Vagina (tissue), 2 donors: ENCODE data around the gene LRRC31. TPM values are rescaled to one million over a fixed set of nuclear protein-coding genes. Genes with fewer than 3 reads are reported as not detected.

ENCODE experiments used
- DNase-seq, 2 donors: peaks; one replicate each; pipeline ENCODE4 v3.0.0-alpha.2; 2017; ENCODE audit errors: extremely low spot score in 2 of 2
- H3K27ac ChIP-seq: fragments of 200-600 bp; sonication (generic); one replicate; pipeline ENCODE4 v1.5.1; 2019
- H3K27me3 ChIP-seq: fragments of 200-600 bp; sonication (generic); one replicate; pipeline ENCODE4 v1.5.1; 2019
- H3K36me3 ChIP-seq, 2 donors: fragments of 200-600 bp; sonication (generic); one replicate each; pipeline ENCODE4 v1.5.1; 2017 to 2019
- H3K4me1 ChIP-seq: fragments of 200-600 bp; sonication (generic); one replicate; pipeline ENCODE4 v1.5.1; 2019
- H3K4me3 ChIP-seq, 2 donors: fragments of 200-600 bp; sonication (generic); 1 replicate in 1 of 2; 2 replicates in 1 of 2; pipeline ENCODE4 v1.5.1; 2016 to 2019
- H3K9me3 ChIP-seq: fragments of 200-600 bp; sonication (generic); one replicate; pipeline ENCODE4 v1.5.1; 2019
- CTCF ChIP-seq, 3 experiments: fragments of 450-650 bp in 2 of 3; fragments of 200-600 bp in 1 of 3; sonication (generic) in 1 of 3; IDR thresholded peaks; one replicate each; pipeline ENCODE4 v1.5.1; 2017 to 2019; ENCODE audit warnings: antibody characterized with exemption in 3 of 3, mild to moderate bottlenecking in 2 of 3, moderate library complexity in 2 of 3
- POLR2A ChIP-seq, 2 donors: fragments of 450-650 bp; IDR thresholded peaks; one replicate each; pipeline ENCODE4 v1.6.1; 2017; ENCODE audit warnings: antibody characterized with exemption in 2 of 2, mild to moderate bottlenecking in 2 of 2, moderate library complexity in 2 of 2
- POLR2AphosphoS5 ChIP-seq, 2 donors: sonication (generic); formaldehyde crosslinking; IDR thresholded peaks; one replicate each; pipeline ENCODE4 v1.9.0; 2017; ENCODE audit warnings: antibody characterized with exemption in 2 of 2, mild to moderate bottlenecking in 2 of 2, low read depth in 1 of 2; ENCODE audit not compliant: insufficient read depth in 1 of 2
- intact Hi-C: fragments of 100-400 bp; cut with DNase I; formaldehyde crosslinking; loops from one replicate; pipeline ENCODE4 v1.15.1; 2023
- total RNA-seq: library from RNA; depleted of rRNA; stranded (reverse); fragments of >200 nt; gene quantifications from one replicate; pipeline ENCODE4 v1.2.3, GENCODE V29; 2016

The LRRC31 gene
- total RNA-seq, 1 donor from 2014 or later: not detected

GRCh38 chr3:169894110-169894509 is 24.4 kb upstream of the LRRC31 start:
- intact Hi-C loops: no loop called here
- Histone ChIP-seq H3K4me3 (no peak overlapping the region), H3K4me1 (no peaks in the 10 kb centered on the region), H3K36me3 (no peaks in the 10 kb centered on the region), H3K27ac (no peak overlapping the region), H3K27me3 (no peaks in the 10 kb centered on the region), H3K9me3 (no peaks in the 10 kb centered on the region)
- no peak for DNase-seq
- TF ChIP-seq POLR2A (IDR thresholded peaks at IDR 0.05) (no peak), CTCF (IDR thresholded peaks at IDR 0.05) (no peak), POLR2AphosphoS5 (IDR thresholded peaks at IDR 0.05; ENCODE audit: insufficient read depth in 1 of 2, low read depth in 1 of 2) (no peak)

GRCh38 chr3:169891886-169892285 is 22.2 kb upstream of the LRRC31 start:
- intact Hi-C loops: no loop called here

GRCh38 chr3:169886671-169887070 is 16.9 kb upstream of the LRRC31 start:
- Histone ChIP-seq H3K27me3 (no peaks in the 10 kb centered on the region), H3K4me1 (no peaks in the 10 kb centered on the region), H3K36me3 (no peaks in the 10 kb centered on the region), H3K4me3 (no peak overlapping the region), H3K27ac (no peak overlapping the region), H3K9me3 (no peaks in the 10 kb centered on the region)
- DNase-seq: no peak
- intact Hi-C loops: no loop called here
- no peak for TF ChIP-seq POLR2AphosphoS5 (IDR thresholded peaks at IDR 0.05; ENCODE audit: insufficient read depth in 1 of 2, low read depth in 1 of 2)
- no peak for TF ChIP-seq CTCF (IDR thresholded peaks at IDR 0.05)
- TF ChIP-seq POLR2A (IDR thresholded peaks at IDR 0.05): no peak

More at GRCh38 chr3:169891886-169892285, 22.2 kb upstream of the LRRC31 start:
- no peaks in the 10 kb centered on the region for H3K9me3 ChIP-seq
- no peak overlapping the region for H3K4me3 ChIP-seq
- H3K36me3 ChIP-seq: no peaks in the 10 kb centered on the region
- TF ChIP-seq POLR2AphosphoS5 (IDR thresholded peaks at IDR 0.05; ENCODE audit: insufficient read depth in 1 of 2, low read depth in 1 of 2) (no peak), CTCF (IDR thresholded peaks at IDR 0.05) (no peak), POLR2A (IDR thresholded peaks at IDR 0.05) (no peak)
- H3K27me3 ChIP-seq: no peaks in the 10 kb centered on the region
- H3K4me1 ChIP-seq: no peaks in the 10 kb centered on the region
- DNase-seq: no peak
- no peak overlapping the region for H3K27ac ChIP-seq

GRCh38 chr3:169880576-169881250 is 11.0 kb upstream of the LRRC31 start:
- intact Hi-C loops: no loop called here
- Histone ChIP-seq H3K9me3 (no peaks in the 10 kb centered on the region), H3K27ac (no peak overlapping the region), H3K4me1 (no peaks in the 10 kb centered on the region), H3K4me3 (no peak overlapping the region), H3K27me3 (no peaks in the 10 kb centered on the region), H3K36me3 (no peaks in the 10 kb centered on the region)
- TF ChIP-seq POLR2AphosphoS5 (IDR thresholded peaks at IDR 0.05; ENCODE audit: insufficient read depth in 1 of 2, low read depth in 1 of 2) (no peak), POLR2A (IDR thresholded peaks at IDR 0.05) (no peak), CTCF (IDR thresholded peaks at IDR 0.05) (no peak)
- no peak for DNase-seq

- no peak for DNase-seq
- H3K4me3 ChIP-seq: no peak overlapping the region
- H3K27me3 ChIP-seq: no peaks in the 10 kb centered on the region
- intact Hi-C loops: no loop called here
- H3K27ac ChIP-seq: no peak overlapping the region
- no peaks in the 10 kb centered on the region for H3K4me1 ChIP-seq
- TF ChIP-seq CTCF (IDR thresholded peaks at IDR 0.05) (no peak), POLR2AphosphoS5 (IDR thresholded peaks at IDR 0.05; ENCODE audit: insufficient read depth in 1 of 2, low read depth in 1 of 2) (no peak), POLR2A (IDR thresholded peaks at IDR 0.05) (no peak)
- H3K36me3 ChIP-seq: no peaks in the 10 kb centered on the region
- H3K9me3 ChIP-seq: no peaks in the 10 kb centered on the region
These were observed 10.3 kb upstream of the LRRC31 start for GRCh38 chr3:169879845-169880575.
